Bronchial epithelial cell (primary cell): Measurements from ENCODE around the gene IFRD1. TPM values are rescaled to one million over a fixed set of nuclear protein-coding genes. Genes with fewer than 3 reads are reported as not detected.
"Not testable (repeated sequence)": the region's sequence is repeated elsewhere in the genome, so short reads cannot be mapped to it uniquely, and the experiment has no call there.

Experiments
- DNase-seq: peaks from one replicate; pipeline ENCODE4 v3.0.0-alpha.2; 2010; ENCODE audit warnings: low read depth
- FAIRE-seq: peaks from 2 replicates; lab custom pipeline; 2011; peaks lifted over from hg19 to GRCh38; lab: Jason Lieb, UNC
- H3K27me3 ChIP-seq: 2 replicates; pipeline ENCODE4 v1.5.1; 2011; ENCODE audit warnings: low read length; ENCODE audit not compliant: control insufficient read depth, insufficient read depth
- H3K36me3 ChIP-seq: 2 replicates; pipeline ENCODE4 v1.5.1; 2011; ENCODE audit warnings: low read length; ENCODE audit not compliant: control insufficient read depth, insufficient read depth
- H3K4me3 ChIP-seq: 2 replicates; pipeline ENCODE4 v1.5.1; 2011; ENCODE audit warnings: mild to moderate bottlenecking, low read depth, low read length, control low read depth
- CTCF ChIP-seq: IDR thresholded peaks from 2 replicates; pipeline ENCODE4 v1.5.1; 2011; ENCODE audit warnings: mild to moderate bottlenecking, moderate library complexity, low read length, control low read depth, inconsistent platforms; ENCODE audit not compliant: insufficient read depth, severe bottlenecking
- total RNA-seq: library from RNA; depleted of rRNA; stranded (reverse); fragments of >200 nt; gene quantifications from 2 replicates; pipeline ENCODE4 v1.2.1, GENCODE V29; 2014

IFRD1 gene
- total RNA-seq, 1 donor from 2014 or later: 92.1 TPM

DNA sequence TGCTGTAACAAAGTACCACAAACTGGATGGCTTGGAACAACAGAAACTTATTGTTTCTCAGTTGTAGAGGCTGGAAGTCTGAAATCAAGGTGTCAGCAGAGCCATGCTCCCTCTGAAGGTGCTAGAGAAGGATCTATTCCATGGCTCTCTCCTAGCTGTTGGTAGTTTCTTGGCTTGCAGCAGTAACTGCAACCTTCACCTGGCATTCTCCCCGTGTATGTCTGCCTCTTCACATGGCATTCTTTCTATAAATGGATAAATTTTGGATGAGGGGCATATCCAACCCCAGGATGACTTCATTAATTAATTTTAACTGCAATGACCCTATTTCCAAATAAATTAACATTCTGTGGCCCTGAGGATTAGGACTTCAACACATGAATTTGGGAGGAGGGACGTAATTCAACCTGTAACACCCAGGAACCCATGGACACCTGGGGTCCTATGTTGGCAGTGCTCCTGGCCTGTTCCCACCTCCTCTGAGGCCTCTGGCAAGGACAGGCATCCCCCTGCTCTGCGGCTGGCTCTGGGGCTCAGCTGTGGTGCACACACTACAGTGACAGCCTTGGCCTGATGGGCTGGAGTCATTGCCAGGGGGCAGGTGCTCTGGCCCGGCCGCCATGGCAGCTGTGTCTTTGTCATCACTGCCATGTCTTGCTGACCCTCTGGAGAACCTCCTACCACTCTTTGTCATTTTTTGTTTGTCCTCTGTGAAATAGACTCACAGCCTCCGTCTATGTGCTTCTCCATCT lies 61.4 kb downstream of the IFRD1 start:
- Histone ChIP-seq H3K27me3 (peaks cover 2% of the 10 kb centered on the region), H3K4me3 (no peak overlapping the region), H3K36me3 (no peaks in the 10 kb centered on the region)
- no peak for TF ChIP-seq CTCF
- DNase-seq: no peak
- FAIRE-seq: no peak

DNA sequence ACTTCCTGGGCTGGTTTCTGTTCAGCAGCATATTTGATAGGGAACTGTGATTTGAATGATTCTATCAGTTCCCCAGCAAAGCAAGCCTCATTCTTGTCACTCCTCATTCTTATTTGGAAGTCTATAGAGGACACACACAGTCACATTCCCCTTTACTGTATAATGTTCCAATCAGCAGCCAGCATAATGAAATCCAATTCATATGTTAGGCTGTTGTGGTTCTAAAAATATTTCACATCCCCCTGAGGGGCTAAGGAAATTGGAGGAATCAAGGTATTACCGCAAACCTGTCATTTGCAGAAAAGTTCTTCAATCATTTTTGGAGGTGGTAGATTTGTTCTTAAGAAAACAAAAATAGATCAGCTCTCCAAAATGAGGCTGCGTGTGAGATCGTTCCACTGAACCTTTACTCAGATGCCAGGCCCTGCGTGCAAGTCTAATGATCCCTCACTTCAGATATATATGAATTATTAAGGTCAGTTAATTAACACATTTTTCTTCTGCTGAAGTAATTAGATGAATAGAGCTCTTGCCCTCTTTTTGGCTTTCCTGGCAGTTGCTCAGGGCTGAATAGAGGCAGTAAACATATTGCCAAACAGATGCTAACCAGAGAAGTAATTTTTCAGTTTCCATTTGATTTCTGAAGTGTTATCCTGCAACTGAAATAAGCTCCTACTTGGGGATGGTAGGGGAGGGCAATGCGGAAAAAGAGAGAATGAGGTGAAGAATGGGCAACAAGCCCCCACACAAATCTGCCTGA lies 62.4 kb downstream of the IFRD1 start:
- no peak for DNase-seq
- no peak for TF ChIP-seq CTCF
- no peak overlapping the region for H3K4me3 ChIP-seq
- H3K36me3 ChIP-seq: no peaks in the 10 kb centered on the region
- FAIRE-seq: no peak
- H3K27me3 ChIP-seq: peaks cover 3% of the 10 kb centered on the region

- no peaks in the 10 kb centered on the region for H3K36me3 ChIP-seq
- no peak for TF ChIP-seq CTCF
- FAIRE-seq: no peak
- H3K27me3 ChIP-seq: peaks cover 1% of the 10 kb centered on the region
- H3K4me3 ChIP-seq: no peak overlapping the region
- no peak for DNase-seq
These were observed 65.7 kb downstream of the IFRD1 start for GRCh38 chr7:112515989-112516388.

DNA sequence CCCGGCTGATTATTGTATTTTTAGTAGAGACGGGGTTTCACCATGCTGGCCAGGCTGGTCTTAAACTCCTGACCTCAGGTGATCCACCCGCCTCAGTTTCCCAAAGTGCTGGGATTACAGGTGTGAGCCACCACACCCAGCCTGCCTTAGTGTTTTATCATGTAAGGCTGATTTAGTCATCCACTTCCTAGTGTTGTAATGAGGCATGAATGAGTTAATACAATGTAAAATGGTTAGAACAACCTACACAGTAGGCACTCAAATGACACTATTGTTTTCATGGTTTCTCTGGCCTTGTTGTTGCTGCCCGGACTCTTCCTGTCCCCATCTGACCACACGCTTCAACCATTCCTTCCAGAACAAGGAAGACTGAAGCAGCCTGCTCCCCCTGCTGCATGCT lies 66.2 kb downstream of the IFRD1 start:
- not testable (repeated sequence) for H3K4me3 ChIP-seq, FAIRE-seq, H3K36me3 ChIP-seq, H3K27me3 ChIP-seq
- DNase-seq: peak; percentile 37

- no peak for FAIRE-seq
These were observed 67.2 kb downstream of the IFRD1 start for GRCh38 chr7:112517487-112517886.

More at GRCh38 chr7:112517487-112517886, 67.2 kb downstream of the IFRD1 start:
- no peaks in the 10 kb centered on the region for H3K36me3 ChIP-seq
- no peak for DNase-seq
- TF ChIP-seq CTCF: no peak
- peaks cover 1% of the 10 kb centered on the region for H3K27me3 ChIP-seq
- no peak overlapping the region for H3K4me3 ChIP-seq
